IPS-11a (cell line): Measurements from ENCODE around the gene SLN.
"Not testable (repeated sequence)": the region's sequence is repeated elsewhere in the genome, so short reads cannot be mapped to it uniquely, and the experiment has no call there.

Experiments used
- H3K4me3 ChIP-seq: one replicate; pipeline ENCODE4 v1.5.1; 2013; ENCODE audit warnings: low read depth, low read length, control low read depth

Gene SLN

GRCh38 chr11:107711861-107712755 is at the start of gene SLN:
TSS of gene SLN (minus strand) at chr11:107712056.
- no peak within 1 kb of the TSS for H3K4me3 ChIP-seq

GRCh38 chr11:107758719-107759355 is 47.0 kb upstream of the SLN start:
- H3K4me3 ChIP-seq, result not testable (repeated sequence)

- H3K4me3 ChIP-seq, result no peak overlapping the region
These were observed 45.8 kb upstream of the SLN start for GRCh38 chr11:107757661-107758060.

GRCh38 chr11:107756553-107756952 is 44.7 kb upstream of the SLN start:
- no peak overlapping the region for H3K4me3 ChIP-seq

- H3K4me3 ChIP-seq, result no peak overlapping the region
These were observed 41.3 kb upstream of the SLN start for GRCh38 chr11:107752949-107753822.

DNA sequence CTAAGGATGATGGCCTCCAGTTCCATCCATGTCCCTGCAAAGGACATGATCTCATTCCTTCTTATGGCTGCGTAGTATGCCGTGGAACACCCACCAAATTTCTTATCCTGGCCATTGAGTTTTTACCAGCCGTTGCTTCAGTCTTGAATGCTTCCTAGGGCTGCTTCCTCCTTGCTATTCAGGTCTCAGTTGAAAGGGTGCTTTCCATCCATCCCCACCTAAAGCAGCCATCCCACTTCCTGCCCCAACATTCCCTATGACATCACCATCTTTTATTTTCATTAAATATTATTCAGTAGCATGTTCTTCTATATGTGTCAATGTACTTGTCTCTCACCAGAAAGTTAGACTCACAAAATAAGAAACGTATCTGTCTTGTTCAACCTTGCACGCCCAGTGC is 40.7 kb upstream of the SLN start:
- no peak overlapping the region for H3K4me3 ChIP-seq

DNA sequence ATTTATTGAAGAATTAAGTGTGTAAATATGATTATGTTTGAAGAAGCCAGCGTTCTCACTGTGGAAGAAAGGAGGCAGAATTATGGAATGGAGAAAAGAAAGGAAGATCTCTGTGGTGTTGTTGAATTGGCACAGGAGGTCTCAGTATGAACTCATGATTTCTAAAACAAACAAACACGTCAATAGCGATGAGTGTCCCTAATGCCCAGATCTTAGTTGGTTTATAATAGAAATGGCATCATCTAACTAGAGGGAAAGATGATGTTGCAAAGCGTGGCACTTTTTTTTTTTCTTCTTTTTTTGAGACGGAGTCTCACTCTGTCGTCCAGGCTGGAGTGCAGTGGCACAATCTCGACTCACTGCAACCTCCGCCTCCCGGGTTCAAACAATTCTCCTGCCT is 39.2 kb upstream of the SLN start:
- H3K4me3 ChIP-seq, result no peak overlapping the region

GRCh38 chr11:107750313-107750712 is 38.5 kb upstream of the SLN start:
- H3K4me3 ChIP-seq, result no peak overlapping the region

GRCh38 chr11:107747622-107748021 is 35.8 kb upstream of the SLN start:
- no peak overlapping the region for H3K4me3 ChIP-seq

DNA sequence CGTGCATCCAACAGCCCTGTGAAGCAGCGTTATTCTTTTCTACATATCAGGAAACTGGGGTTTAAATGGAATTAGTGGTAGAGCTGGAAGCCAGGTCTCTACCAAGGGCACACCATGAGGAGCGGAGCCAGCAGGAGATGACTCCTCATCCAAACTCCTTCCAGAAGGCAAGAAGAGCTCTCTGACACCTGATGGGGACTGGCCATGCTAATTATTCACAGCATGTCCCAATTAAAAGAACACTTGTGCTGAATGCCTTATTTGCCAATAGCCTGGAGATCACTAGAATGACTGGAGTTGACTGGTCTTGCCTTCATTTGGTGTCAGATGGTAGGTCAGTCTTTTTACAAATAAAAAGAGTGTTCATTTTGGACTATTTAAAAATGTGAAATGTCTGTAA is 32.9 kb upstream of the SLN start:
- H3K4me3 ChIP-seq, result no peak overlapping the region

- H3K4me3 ChIP-seq, result no peak overlapping the region
These were observed 31.3 kb upstream of the SLN start for GRCh38 chr11:107743191-107743590.

- H3K4me3 ChIP-seq, result no peak overlapping the region
These were observed 29.4 kb upstream of the SLN start for GRCh38 chr11:107741044-107741823.

DNA sequence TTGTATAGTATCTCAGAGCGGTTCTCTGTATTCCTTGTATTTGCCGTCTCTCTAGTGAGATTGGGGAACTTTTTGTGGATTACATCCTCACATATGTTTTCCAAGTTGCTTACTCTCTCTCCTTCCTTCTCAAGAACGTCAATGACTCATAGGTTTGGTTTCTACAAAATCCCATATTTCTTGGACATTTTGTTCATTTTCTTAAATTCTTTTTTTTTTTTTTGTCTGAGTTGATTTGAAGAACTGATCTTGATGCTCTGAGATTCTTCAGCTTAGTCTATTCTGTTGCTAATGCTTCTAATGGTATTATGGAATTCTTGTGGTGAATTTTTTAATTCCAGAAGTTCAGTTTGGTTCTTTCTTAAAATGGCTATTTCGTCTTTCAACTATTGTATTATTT is 28.4 kb upstream of the SLN start:
- H3K4me3 ChIP-seq, result no peak overlapping the region

DNA sequence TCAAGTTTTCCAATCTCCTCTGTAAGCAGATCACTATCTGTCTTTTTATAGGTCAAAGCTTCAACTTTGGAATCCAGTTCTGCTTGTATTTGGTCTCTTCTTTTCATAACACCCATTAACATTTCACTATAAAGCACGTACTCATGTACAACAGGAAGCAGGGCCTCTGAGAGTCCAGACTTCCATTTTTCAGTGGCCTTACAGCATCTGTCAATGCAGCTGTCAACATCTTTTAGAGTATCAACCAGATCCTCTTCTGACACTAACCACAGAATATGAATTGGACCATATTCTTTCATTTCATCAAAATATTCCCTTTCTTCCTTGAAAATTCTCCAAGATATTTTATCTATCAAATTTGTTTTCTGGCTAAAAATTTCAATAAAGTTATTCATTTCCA is 24.7 kb upstream of the SLN start:
- no peak overlapping the region for H3K4me3 ChIP-seq

DNA sequence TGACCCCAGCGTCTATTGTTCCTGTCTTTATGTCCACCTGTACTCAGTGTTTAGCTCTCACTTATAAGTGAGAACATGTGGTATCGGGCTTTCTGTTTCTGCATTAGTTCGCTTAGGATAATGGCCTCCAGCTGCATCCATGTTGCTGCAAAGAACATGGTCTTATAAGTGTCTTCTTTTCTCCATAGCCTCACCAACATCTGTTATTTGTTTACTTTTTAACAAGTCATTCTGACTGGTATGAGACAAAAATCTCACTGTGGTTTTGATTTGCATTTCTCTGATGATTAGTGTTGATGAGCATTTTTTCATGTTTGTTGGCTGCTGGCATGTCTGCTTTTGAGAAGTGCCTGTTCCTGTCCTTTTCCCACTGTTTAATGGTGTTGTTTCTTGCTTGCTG is 21.7 kb upstream of the SLN start:
- H3K4me3 ChIP-seq, result no peak overlapping the region

GRCh38 chr11:107732689-107733051 is 20.8 kb upstream of the SLN start:
- H3K4me3 ChIP-seq, result no peak overlapping the region

DNA sequence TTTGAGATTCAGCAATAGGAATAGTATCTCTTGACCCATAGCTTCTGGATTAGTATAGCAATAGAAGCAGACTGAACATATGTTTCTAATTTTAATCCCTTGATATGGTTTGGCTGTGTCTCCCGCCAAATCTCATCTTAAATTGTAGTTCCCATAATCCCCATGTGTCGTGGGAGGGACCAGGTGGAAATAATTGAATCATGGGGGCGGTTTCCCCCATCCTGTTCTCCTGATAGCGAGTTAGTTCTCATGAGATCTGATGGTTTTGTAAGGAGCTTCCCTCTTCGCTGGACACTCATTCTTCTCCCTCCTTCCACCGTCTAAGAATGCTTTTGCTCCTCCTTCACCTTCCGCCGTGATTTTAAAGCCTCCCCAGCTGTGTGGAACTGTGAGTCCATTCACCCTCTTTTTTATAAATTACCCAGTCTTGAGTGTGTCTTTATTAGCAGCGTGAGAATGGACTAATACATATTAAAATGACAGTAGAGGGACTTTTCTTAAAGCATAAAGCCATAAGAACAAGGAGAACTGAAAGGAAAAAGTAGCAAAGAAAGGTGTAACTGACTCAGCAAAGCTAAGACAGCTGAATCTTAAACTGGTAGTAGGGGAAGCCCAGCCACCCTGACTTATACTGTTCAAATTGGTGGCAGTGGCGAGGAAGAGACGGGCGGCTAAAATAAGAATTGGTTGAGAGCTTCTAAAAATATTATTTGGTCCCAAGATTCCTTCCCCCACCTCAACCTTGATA is 20.3 kb upstream of the SLN start:
- no peak overlapping the region for H3K4me3 ChIP-seq

DNA sequence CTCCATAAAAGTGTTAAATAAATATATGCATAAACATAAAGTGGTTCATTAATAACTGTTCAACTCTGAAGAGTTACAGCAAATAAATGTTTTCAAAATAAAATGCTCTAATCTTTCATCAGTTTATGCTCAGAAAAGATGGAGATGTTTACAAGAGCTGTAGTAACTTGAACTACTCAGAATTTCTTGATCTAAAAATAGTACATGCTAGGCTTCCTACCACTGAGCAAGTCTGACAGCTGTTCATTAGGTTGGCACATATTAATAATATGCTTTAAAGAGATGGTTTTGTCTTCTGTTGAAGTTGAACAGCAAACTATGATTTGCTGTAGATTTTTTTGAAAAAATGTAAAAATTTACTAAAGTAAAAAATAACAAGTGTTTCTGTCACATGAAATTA is 10.8 kb upstream of the SLN start:
- no peak overlapping the region for H3K4me3 ChIP-seq

GRCh38 chr11:107721207-107721606 is 9.4 kb upstream of the SLN start:
- no peak overlapping the region for H3K4me3 ChIP-seq

- no peak overlapping the region for H3K4me3 ChIP-seq
These were observed 8.5 kb upstream of the SLN start for GRCh38 chr11:107720303-107720774.
